HEK293 (cell line): Measurements from ENCODE around the gene IFIH1.

Source experiments
- CTCF ChIA-PET: fragments of 350-600 bp; formaldehyde crosslinking; extraction: SDS; loops from one replicate; lab custom pipeline; 2021; ENCODE audit warnings: antibody characterized with exemption; lab: Yijun Ruan, JAX
- POLR2A ChIA-PET: fragments of 300-600 bp; formaldehyde crosslinking; extraction: SDS; loops from one replicate; lab custom pipeline; 2020; ENCODE audit warnings: antibody characterized with exemption, inconsistent platforms; lab: Yijun Ruan, JAX
- H3K27ac ChIP-seq: fragments of 200-500 bp; sonication (Bioruptor generic); 2 replicates; pipeline ENCODE4 v1.5.1; 2014; ENCODE audit warnings: low read depth, low read length, control low read depth, inconsistent platforms; ENCODE audit errors: extremely low read depth
- H3K36me3 ChIP-seq, 2 experiments: fragments of 200-500 bp in 1 of 2; sonication (Bioruptor generic) in 1 of 2; 1 replicate in 1 of 2; 2 replicates in 1 of 2; pipeline ENCODE4 v1.5.1; 2014 to 2017; ENCODE audit warnings: inconsistent platforms in 2 of 2, low read length in 2 of 2; ENCODE audit not compliant: control insufficient read depth in 2 of 2, insufficient read depth in 1 of 2
- H3K4me1 ChIP-seq: fragments of 200-500 bp; sonication (Bioruptor generic); 2 replicates; pipeline ENCODE4 v1.5.1; 2014; ENCODE audit warnings: mild to moderate bottlenecking, low read length, inconsistent platforms; ENCODE audit not compliant: control insufficient read depth, insufficient read depth
- H3K4me3 ChIP-seq: 2 replicates; pipeline ENCODE4 v1.5.1; 2011; ENCODE audit warnings: low read depth, mild to moderate bottlenecking, control low read depth, low read length, moderate library complexity
- H3K9me3 ChIP-seq: fragments of 200-500 bp; sonication (Bioruptor generic); 2 replicates; pipeline ENCODE4 v1.5.1; 2014; ENCODE audit warnings: low read depth, low read length, inconsistent platforms; ENCODE audit not compliant: control insufficient read depth, insufficient read depth
- SCRT2 ChIP-seq: fragments of 450-650 bp; formaldehyde crosslinking; IDR thresholded peaks from 2 replicates; pipeline ENCODE4 v1.5.1; 2016; ENCODE audit warnings: missing biosample characterization, missing genetic modification characterization
- SP7 ChIP-seq: fragments of 450-650 bp; formaldehyde crosslinking; IDR thresholded peaks from 2 replicates; pipeline ENCODE4 v1.5.1; 2016; ENCODE audit warnings: missing biosample characterization, missing genetic modification characterization
- ZNF112 ChIP-seq: fragments of 450-650 bp; formaldehyde crosslinking; IDR thresholded peaks from 2 replicates; pipeline ENCODE4 v1.5.0; 2017; ENCODE audit warnings: missing biosample characterization, missing genetic modification characterization
- ZNF114 ChIP-seq: fragments of 450-650 bp; formaldehyde crosslinking; IDR thresholded peaks from 2 replicates; pipeline ENCODE4 v1.5.0; 2017; ENCODE audit warnings: missing biosample characterization, missing genetic modification characterization
- ZNF600 ChIP-seq: fragments of 450-650 bp; formaldehyde crosslinking; IDR thresholded peaks from 2 replicates; pipeline ENCODE4 v1.5.1; 2016; ENCODE audit warnings: missing biosample characterization, missing genetic modification characterization
- ZNF76 ChIP-seq: fragments of 450-650 bp; formaldehyde crosslinking; IDR thresholded peaks from 2 replicates; pipeline ENCODE4; 2016; ENCODE audit warnings: low read depth, missing biosample characterization, missing genetic modification characterization, borderline replicate concordance
- TF ChIP-seq, protein P1 (sequence below): fragments of 450-650 bp; formaldehyde crosslinking; IDR thresholded peaks from 2 replicates; pipeline ENCODE4 v1.5.1; 2016; ENCODE audit warnings: missing biosample characterization, missing genetic modification characterization
- TF ChIP-seq, protein P2 (sequence below): fragments of 450-650 bp; formaldehyde crosslinking; IDR thresholded peaks from 2 replicates; pipeline ENCODE4 v1.5.1; 2016; ENCODE audit warnings: missing biosample characterization, missing genetic modification characterization
- TF ChIP-seq, protein P3 (sequence below): fragments of 450-650 bp; formaldehyde crosslinking; IDR thresholded peaks from 2 replicates; pipeline ENCODE4 v1.5.1; 2016; ENCODE audit warnings: missing biosample characterization, missing genetic modification characterization

Gene IFIH1

DNA sequence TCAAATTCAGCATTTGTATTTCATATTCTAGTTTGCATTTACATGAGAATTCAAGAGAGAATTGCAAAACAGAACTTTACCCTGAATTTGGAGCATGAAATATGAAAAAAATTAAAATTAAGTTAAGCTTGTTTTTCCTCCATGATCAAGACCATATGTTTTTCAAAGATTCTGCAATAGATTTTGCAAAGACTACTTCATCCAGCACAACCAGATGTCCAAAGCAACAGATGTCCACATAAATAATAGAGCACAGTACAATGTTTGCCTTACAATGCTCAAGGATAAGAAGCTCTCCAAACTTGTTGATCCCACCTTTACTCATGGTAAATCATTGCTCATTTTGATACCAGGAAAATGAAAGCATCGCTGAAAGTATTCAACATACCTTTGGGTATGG is 100.9 kb downstream of the IFIH1 start:
- CTCF ChIA-PET = interaction anchor here (5.5 kb wide), 1 partner anchor 80 kb away, joined by 130 read pairs; no protein-coding TSS in a partner anchor
- no peak for TF ChIP-seq ZNF600 (tag by site-specific recombination)
- TF ChIP-seq, protein P1, sequence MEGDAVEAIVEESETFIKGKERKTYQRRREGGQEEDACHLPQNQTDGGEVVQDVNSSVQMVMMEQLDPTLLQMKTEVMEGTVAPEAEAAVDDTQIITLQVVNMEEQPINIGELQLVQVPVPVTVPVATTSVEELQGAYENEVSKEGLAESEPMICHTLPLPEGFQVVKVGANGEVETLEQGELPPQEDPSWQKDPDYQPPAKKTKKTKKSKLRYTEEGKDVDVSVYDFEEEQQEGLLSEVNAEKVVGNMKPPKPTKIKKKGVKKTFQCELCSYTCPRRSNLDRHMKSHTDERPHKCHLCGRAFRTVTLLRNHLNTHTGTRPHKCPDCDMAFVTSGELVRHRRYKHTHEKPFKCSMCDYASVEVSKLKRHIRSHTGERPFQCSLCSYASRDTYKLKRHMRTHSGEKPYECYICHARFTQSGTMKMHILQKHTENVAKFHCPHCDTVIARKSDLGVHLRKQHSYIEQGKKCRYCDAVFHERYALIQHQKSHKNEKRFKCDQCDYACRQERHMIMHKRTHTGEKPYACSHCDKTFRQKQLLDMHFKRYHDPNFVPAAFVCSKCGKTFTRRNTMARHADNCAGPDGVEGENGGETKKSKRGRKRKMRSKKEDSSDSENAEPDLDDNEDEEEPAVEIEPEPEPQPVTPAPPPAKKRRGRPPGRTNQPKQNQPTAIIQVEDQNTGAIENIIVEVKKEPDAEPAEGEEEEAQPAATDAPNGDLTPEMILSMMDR (tag by site-specific recombination) = no peak
- TF ChIP-seq ZNF114 = no peak
- TF ChIP-seq, protein P2, sequence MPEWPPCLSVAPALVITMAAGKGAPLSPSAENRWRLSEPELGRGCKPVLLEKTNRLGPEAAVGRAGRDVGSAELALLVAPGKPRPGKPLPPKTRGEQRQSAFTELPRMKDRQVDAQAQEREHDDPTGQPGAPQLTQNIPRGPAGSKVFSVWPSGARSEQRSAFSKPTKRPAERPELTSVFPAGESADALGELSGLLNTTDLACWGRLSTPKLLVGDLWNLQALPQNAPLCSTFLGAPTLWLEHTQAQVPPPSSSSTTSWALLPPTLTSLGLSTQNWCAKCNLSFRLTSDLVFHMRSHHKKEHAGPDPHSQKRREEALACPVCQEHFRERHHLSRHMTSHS (tag by site-specific recombination) = no peak
- no peak for TF ChIP-seq SP7 (tag by site-specific recombination)
- no peak for TF ChIP-seq ZNF112 (tag by site-specific recombination)
- no peak for TF ChIP-seq ZNF76
- TF ChIP-seq, protein P3, sequence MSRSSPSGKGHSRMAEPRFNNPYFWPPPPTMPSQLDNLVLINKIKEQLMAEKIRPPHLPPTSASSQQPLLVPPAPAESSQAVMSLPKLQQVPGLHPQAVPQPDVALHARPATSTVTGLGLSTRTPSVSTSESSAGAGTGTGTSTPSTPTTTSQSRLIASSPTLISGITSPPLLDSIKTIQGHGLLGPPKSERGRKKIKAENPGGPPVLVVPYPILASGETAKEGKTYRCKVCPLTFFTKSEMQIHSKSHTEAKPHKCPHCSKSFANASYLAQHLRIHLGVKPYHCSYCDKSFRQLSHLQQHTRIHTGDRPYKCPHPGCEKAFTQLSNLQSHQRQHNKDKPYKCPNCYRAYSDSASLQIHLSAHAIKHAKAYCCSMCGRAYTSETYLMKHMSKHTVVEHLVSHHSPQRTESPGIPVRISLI (tag by site-specific recombination) = no peak
- no peak for TF ChIP-seq SCRT2
- no peak overlapping the region for H3K27ac ChIP-seq
- POLR2A ChIA-PET = no interaction called here
- H3K4me3 ChIP-seq = no peak overlapping the region
- no peaks in the 10 kb centered on the region for H3K36me3 ChIP-seq
- no peaks in the 10 kb centered on the region for H3K9me3 ChIP-seq
- H3K4me1 ChIP-seq = peaks cover 3% of the 10 kb centered on the region; the same call in 1 of the 2 replicates
